LHCN-M2 (cell line): Measurements from ENCODE around the gene BRAT1. TPM values are rescaled to one million over a fixed set of nuclear protein-coding genes. Genes with fewer than 3 reads are reported as not detected.

Source experiments
- DNase-seq: peaks from one replicate; pipeline ENCODE4 v3.0.0-alpha.2; 2012; ENCODE audit warnings: low read depth
- total RNA-seq: library from RNA; depleted of rRNA; stranded (reverse); fragments of >200 nt; gene quantifications from 2 replicates; pipeline ENCODE4 v1.2.3, GENCODE V29; 2014

Gene BRAT1
- total RNA-seq, 1 experiment from 2014 or later: 73.9 TPM

- DNase-seq: no peak
These were observed 43.1 kb downstream of the BRAT1 start for GRCh38 chr7:2512179-2512661.

GRCh38 chr7:2511769-2512168 is 43.6 kb downstream of the BRAT1 start:
- no peak for DNase-seq

- DNase-seq: no peak
These were observed 44.2 kb downstream of the BRAT1 start for GRCh38 chr7:2510909-2511768.

GRCh38 chr7:2510130-2510776 is 45.1 kb downstream of the BRAT1 start:
- DNase-seq: no peak

- DNase-seq: no peak
These were observed 45.9 kb downstream of the BRAT1 start for GRCh38 chr7:2509298-2509906.

GRCh38 chr7:2508327-2509215 is 46.8 kb downstream of the BRAT1 start:
- peak; percentile 58 for DNase-seq

GRCh38 chr7:2507917-2508306 is 47.4 kb downstream of the BRAT1 start:
- no peak for DNase-seq

- DNase-seq: no peak
These were observed 48.0 kb downstream of the BRAT1 start for GRCh38 chr7:2507208-2507916.

GRCh38 chr7:2505401-2505800 is 49.9 kb downstream of the BRAT1 start:
- no peak for DNase-seq

GRCh38 chr7:2504889-2505375 is 50.4 kb downstream of the BRAT1 start:
- DNase-seq: no peak

GRCh38 chr7:2504128-2504888 is 51.0 kb downstream of the BRAT1 start:
- no peak for DNase-seq

- DNase-seq: no peak
These were observed 52.0 kb downstream of the BRAT1 start for GRCh38 chr7:2503056-2503941.

GRCh38 chr7:2502647-2502966 is 52.7 kb downstream of the BRAT1 start:
- DNase-seq: no peak

- no peak for DNase-seq
These were observed 53.2 kb downstream of the BRAT1 start for GRCh38 chr7:2501947-2502646.

- DNase-seq: no peak
These were observed 54.6 kb downstream of the BRAT1 start for GRCh38 chr7:2500701-2501100.

GRCh38 chr7:2499719-2500430 is 55.4 kb downstream of the BRAT1 start:
- DNase-seq: no peak

- DNase-seq: no peak
These were observed 56.1 kb downstream of the BRAT1 start for GRCh38 chr7:2499181-2499580.

GRCh38 chr7:2498708-2499107 is 56.6 kb downstream of the BRAT1 start:
- DNase-seq: no peak
